WERI-Rb-1 (cell line): ENCODE data around the gene PFDN2.
A peak's percentile ranks its signal among the peaks of the same experiment; 100 is the strongest.

ENCODE experiments used
- DNase-seq: peaks from one replicate; pipeline ENCODE4 v3.0.0-alpha.2; 2020
- H3K27ac ChIP-seq: fragments of 250-450 bp; sonication (Bioruptor Pico); 2 replicates; pipeline ENCODE4 v1.5.1; 2020; ENCODE audit warnings: mild to moderate bottlenecking, moderate library complexity
- H3K27me3 ChIP-seq: fragments of 250-450 bp; sonication (Bioruptor Pico); 2 replicates; pipeline ENCODE4 v1.5.1; 2021; ENCODE audit warnings: mild to moderate bottlenecking, low read depth, moderate library complexity; ENCODE audit not compliant: insufficient read depth, severe bottlenecking
- H3K36me3 ChIP-seq: fragments of 250-450 bp; sonication (Bioruptor Pico); 2 replicates; pipeline ENCODE4 v1.5.1; 2020; ENCODE audit warnings: mild to moderate bottlenecking, moderate library complexity
- H3K4me3 ChIP-seq: 2 replicates; pipeline ENCODE4 v1.5.1; 2011; ENCODE audit warnings: low read depth, mild to moderate bottlenecking, control low read depth, low read length
- H3K9me3 ChIP-seq: fragments of 250-450 bp; sonication (Bioruptor Pico); 2 replicates; pipeline ENCODE4 v1.5.1; 2021; ENCODE audit warnings: mild to moderate bottlenecking, moderate library complexity; ENCODE audit not compliant: severe bottlenecking
- CTCF ChIP-seq: IDR thresholded peaks from 2 replicates; pipeline ENCODE4 v1.5.1; 2011; ENCODE audit warnings: low read depth, mild to moderate bottlenecking, control low read depth, inconsistent platforms, low read length

Gene PFDN2

DNA sequence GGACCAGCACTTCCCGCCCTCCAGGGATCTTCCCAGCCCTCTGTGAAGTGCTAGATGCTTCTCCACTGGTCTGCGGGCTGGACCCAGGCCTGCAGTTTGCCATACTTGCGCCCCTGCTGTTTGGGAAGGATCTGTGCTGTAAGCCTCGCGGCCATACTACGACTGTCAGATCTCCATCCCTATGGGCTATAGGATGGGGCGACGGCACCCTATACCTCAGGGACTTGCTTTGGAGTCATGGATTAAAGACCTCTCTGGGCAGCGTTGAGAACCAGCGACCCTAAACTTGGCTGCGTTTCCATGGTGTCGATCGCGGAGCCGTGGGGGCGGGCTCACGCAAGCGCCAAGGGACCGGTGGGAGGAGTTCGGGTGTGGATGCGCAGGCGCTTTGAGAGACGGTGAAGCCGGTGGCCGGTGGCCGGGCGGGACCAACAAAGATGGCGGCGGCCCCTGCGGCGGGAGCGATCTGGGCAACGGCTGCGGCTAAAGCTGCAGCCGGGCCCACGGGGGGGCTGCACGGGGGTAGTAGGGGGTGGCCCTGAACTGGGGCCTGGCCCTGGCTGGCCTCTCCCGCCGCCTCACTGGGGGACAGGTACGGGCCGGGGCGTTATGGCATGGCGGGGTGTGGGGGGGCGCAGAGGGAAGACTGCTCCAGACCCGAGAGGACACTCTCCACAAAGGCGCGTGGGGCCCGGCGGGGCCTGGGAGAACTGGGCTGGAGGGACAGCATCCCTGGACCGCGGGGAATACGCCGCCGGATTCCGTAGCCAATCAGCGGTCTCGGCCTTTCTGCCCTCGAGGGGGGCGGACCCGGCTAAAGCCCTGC lies 41.5 kb upstream of the PFDN2 start, which contains the start of gene USP21:
Gene USP21 (plus strand): TSS at position 414 of the 826 bp plus-strand sequence. CDS start 1,141 bp downstream, outside the sequence.
- peak; percentile 98 for DNase-seq
- peak within 1 kb of the TSS; percentile 63 for H3K4me3 ChIP-seq
- peak; percentile 56 for TF ChIP-seq CTCF
- peaks cover 57% of the 10 kb centered on the region for H3K36me3 ChIP-seq
- no peaks in the 10 kb centered on the region for H3K9me3 ChIP-seq
- no peaks in the 10 kb centered on the region for H3K27me3 ChIP-seq
- H3K27ac ChIP-seq = peak within 1 kb of the TSS; percentile 91

GRCh38 chr1:161158316-161159010 lies 40.6 kb upstream of the PFDN2 start:
- no peak for TF ChIP-seq CTCF
- H3K4me3 ChIP-seq = peak overlapping the region; percentile 63
- H3K27ac ChIP-seq = peak overlapping the region; percentile 91
- no peaks in the 10 kb centered on the region for H3K9me3 ChIP-seq
- H3K36me3 ChIP-seq = peaks cover 53% of the 10 kb centered on the region
- no peaks in the 10 kb centered on the region for H3K27me3 ChIP-seq
- DNase-seq = no peak

- no peaks in the 10 kb centered on the region for H3K27me3 ChIP-seq
- no peak for TF ChIP-seq CTCF
- peaks cover 47% of the 10 kb centered on the region for H3K36me3 ChIP-seq
- no peaks in the 10 kb centered on the region for H3K9me3 ChIP-seq
- DNase-seq = no peak
- H3K27ac ChIP-seq = no peak overlapping the region
- H3K4me3 ChIP-seq = no peak overlapping the region
Observed at GRCh38 chr1:161157867-161158266, 40.0 kb upstream of the PFDN2 start.

DNA sequence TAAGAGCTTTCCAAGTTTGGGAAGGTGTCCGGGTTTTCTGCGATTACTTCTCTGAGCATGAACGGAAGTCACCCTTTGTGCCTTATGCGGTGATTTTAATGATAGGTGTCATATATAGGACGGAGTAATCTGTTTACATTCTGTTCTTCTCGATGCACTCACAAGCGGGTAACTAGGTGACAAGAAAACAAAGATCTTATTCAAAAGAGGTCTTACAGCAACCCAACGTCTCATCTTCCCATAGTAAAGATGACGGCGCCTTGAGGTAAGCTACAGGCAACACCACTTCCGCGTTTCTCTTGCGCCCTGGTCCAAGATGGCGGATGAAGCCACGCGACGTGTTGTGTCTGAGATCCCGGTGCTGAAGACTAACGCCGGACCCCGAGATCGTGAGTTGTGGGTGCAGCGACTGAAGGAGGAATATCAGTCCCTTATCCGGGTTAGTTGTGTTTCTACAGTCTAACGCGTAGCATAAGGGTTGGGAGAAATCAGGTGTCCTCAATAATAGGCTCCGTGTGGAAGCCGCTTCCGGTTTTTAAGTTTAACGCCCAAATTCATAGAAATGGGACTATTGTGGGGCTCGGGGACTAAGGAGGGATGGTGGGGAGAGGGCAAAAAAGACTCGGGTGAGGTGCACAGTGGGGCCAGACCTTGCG lies 36.0 kb upstream of the PFDN2 start, which contains the start of gene UFC1:
Gene UFC1 (plus strand): TSS at position 297 of the 656 bp plus-strand sequence. CDS start 20 bp downstream, at position 317.
- no peaks in the 10 kb centered on the region for H3K27me3 ChIP-seq
- peak within 1 kb of the TSS; percentile 99 for H3K27ac ChIP-seq
- H3K36me3 ChIP-seq = peaks cover 24% of the 10 kb centered on the region
- DNase-seq = peak; percentile 89
- no peak for TF ChIP-seq CTCF
- no peaks in the 10 kb centered on the region for H3K9me3 ChIP-seq
- H3K4me3 ChIP-seq = peak within 1 kb of the TSS; percentile 85

DNA sequence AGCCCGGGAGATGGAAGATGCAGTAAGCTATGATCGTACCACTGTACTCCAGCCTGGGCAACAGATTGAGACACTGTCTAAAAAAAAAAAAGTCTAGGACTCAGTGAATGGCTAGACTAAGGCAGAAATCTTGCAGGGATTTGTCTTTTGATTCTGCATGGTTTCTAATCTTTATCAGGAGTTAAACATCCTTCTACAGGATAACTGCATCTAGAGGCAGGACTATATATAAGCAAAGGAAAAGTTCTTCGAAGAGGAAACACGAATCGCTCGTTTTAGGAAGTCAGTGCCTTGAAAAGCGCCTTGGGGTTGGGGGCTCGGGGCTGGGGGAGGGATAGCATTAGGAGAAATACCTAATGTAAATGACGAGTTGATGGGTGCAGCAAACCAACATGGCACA lies 35.3 kb upstream of the PFDN2 start:
- peak overlapping the region; percentile 99 for H3K27ac ChIP-seq
- H3K4me3 ChIP-seq = peak overlapping the region; percentile 85
- H3K9me3 ChIP-seq = no peaks in the 10 kb centered on the region
- no peaks in the 10 kb centered on the region for H3K27me3 ChIP-seq
- TF ChIP-seq CTCF = no peak
- peaks cover 18% of the 10 kb centered on the region for H3K36me3 ChIP-seq
- DNase-seq = no peak
